ENCODE data around the gene TTYH3.
A peak's percentile ranks its signal among the peaks of the same experiment; 100 is the strongest.

Gene TTYH3

DNA sequence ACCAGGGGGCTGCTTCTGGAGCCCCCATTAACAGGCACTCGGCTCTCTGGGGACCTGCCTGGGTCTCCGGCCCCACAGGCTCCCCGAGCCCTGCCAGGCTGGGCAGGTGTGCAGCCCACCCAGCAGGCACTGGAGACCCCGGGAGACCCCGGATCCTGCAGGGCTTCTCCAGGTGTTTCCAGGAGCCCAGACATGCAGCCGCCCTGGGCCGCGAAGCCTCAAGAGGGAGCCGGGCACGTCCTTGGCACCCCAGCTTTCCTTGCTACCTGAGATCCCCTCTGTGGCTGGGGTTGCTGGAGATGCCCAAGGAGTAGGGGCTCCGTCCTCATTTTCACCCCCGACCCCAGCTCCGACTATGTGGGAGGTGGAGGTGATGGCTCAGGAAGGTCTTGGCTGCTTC is 48.5 kb downstream of the TTYH3 start:
- H3K27me3 ChIP-seq (ENCODE audit: insufficient read depth, poor library complexity, severe bottlenecking): peaks cover 15% of the 10 kb centered on the region
- no peak overlapping the region for H3K27ac ChIP-seq (ENCODE audit: poor library complexity, severe bottlenecking)
- H3K4me3 ChIP-seq (ENCODE audit: severe bottlenecking): no peak overlapping the region
- no peaks in the 10 kb centered on the region for H3K9me3 ChIP-seq (ENCODE audit: severe bottlenecking)
- no peaks in the 10 kb centered on the region for H3K4me1 ChIP-seq (ENCODE audit: insufficient read depth, poor library complexity, severe bottlenecking)
- DNase-seq (ENCODE audit: low spot score): no peak
- no peak for ATAC-seq (ENCODE audit: low read depth)
- TF ChIP-seq, protein P1, sequence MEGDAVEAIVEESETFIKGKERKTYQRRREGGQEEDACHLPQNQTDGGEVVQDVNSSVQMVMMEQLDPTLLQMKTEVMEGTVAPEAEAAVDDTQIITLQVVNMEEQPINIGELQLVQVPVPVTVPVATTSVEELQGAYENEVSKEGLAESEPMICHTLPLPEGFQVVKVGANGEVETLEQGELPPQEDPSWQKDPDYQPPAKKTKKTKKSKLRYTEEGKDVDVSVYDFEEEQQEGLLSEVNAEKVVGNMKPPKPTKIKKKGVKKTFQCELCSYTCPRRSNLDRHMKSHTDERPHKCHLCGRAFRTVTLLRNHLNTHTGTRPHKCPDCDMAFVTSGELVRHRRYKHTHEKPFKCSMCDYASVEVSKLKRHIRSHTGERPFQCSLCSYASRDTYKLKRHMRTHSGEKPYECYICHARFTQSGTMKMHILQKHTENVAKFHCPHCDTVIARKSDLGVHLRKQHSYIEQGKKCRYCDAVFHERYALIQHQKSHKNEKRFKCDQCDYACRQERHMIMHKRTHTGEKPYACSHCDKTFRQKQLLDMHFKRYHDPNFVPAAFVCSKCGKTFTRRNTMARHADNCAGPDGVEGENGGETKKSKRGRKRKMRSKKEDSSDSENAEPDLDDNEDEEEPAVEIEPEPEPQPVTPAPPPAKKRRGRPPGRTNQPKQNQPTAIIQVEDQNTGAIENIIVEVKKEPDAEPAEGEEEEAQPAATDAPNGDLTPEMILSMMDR (IDR thresholded peaks at IDR 0.05; ENCODE audit: poor library complexity, severe bottlenecking): no peak
- H3K36me3 ChIP-seq (ENCODE audit: low read depth): no peaks in the 10 kb centered on the region

DNA sequence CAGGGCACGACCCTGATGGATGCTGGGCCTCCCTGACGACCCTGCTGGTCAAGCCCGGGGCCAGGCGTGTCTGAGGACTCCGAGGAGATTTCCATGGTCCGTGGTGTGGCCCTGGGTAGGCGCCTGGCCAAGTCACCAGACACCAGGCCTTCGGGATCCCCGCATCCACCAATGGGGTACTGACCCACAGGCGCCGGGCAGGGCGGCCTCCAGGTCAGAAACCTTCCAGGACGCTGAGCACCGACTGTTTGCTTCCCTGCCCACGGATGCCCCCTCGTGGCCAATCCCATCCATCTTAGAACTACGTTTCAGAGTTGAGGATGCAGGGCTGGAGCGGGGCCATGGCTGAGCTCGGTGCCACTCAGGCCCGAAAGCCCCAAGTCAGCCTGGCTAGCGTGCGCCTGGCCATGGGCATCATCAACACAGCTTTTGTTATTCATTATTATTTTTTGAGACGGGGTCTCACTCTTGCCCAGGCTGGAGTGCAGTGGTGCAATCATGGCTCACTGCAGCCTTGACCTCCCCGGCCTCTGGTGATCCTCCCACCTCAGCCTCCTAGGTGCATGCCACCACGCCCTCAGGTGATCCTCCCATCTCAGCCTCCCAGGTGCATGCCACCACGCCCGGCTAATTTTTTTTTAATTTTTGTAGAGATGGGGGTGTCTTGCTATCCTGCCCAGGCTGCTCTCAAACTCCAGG is 49.2 kb downstream of the TTYH3 start:
- TF ChIP-seq, protein P1 (IDR thresholded peaks at IDR 0.05; ENCODE audit: poor library complexity, severe bottlenecking): peak; percentile 77
- Histone ChIP-seq H3K4me1 (ENCODE audit: insufficient read depth, poor library complexity, severe bottlenecking) (no peaks in the 10 kb centered on the region), H3K4me3 (ENCODE audit: severe bottlenecking) (no peak overlapping the region), H3K36me3 (ENCODE audit: low read depth) (no peaks in the 10 kb centered on the region), H3K27ac (ENCODE audit: poor library complexity, severe bottlenecking) (no peak overlapping the region), H3K9me3 (ENCODE audit: severe bottlenecking) (no peaks in the 10 kb centered on the region), H3K27me3 (ENCODE audit: insufficient read depth, poor library complexity, severe bottlenecking) (peaks cover 15% of the 10 kb centered on the region)
- ATAC-seq (ENCODE audit: low read depth) (peak; percentile 76), DNase-seq (ENCODE audit: low spot score) (peak; percentile 72)

GRCh38 chr7:2681929-2682799 is 50.4 kb downstream of the TTYH3 start:
- ATAC-seq (ENCODE audit: low read depth) (no peak), DNase-seq (ENCODE audit: low spot score) (no peak)
- Histone ChIP-seq H3K4me3 (ENCODE audit: severe bottlenecking) (no peak overlapping the region), H3K27me3 (ENCODE audit: insufficient read depth, poor library complexity, severe bottlenecking) (peaks cover 15% of the 10 kb centered on the region), H3K36me3 (ENCODE audit: low read depth) (no peaks in the 10 kb centered on the region), H3K4me1 (ENCODE audit: insufficient read depth, poor library complexity, severe bottlenecking) (no peaks in the 10 kb centered on the region), H3K9me3 (ENCODE audit: severe bottlenecking) (no peaks in the 10 kb centered on the region), H3K27ac (ENCODE audit: poor library complexity, severe bottlenecking) (no peak overlapping the region)
- TF ChIP-seq, protein P1 (IDR thresholded peaks at IDR 0.05; ENCODE audit: poor library complexity, severe bottlenecking): no peak

- no peak for DNase-seq (ENCODE audit: low spot score)
- H3K4me1 ChIP-seq (ENCODE audit: insufficient read depth, poor library complexity, severe bottlenecking): no peaks in the 10 kb centered on the region
- TF ChIP-seq, protein P1 (IDR thresholded peaks at IDR 0.05; ENCODE audit: poor library complexity, severe bottlenecking): no peak
- H3K27ac ChIP-seq (ENCODE audit: poor library complexity, severe bottlenecking): no peak overlapping the region
- H3K36me3 ChIP-seq (ENCODE audit: low read depth): no peaks in the 10 kb centered on the region
- H3K9me3 ChIP-seq (ENCODE audit: severe bottlenecking): no peaks in the 10 kb centered on the region
- H3K27me3 ChIP-seq (ENCODE audit: insufficient read depth, poor library complexity, severe bottlenecking): peaks cover 30% of the 10 kb centered on the region
- no peak for ATAC-seq (ENCODE audit: low read depth)
- H3K4me3 ChIP-seq (ENCODE audit: severe bottlenecking): no peak overlapping the region
These were observed 52.7 kb downstream of the TTYH3 start for GRCh38 chr7:2684501-2684900.
